OCI-LY1 (cell line): ENCODE measurements around the gene TAS2R40.

ENCODE experiments used
- H2AFZ ChIP-seq: fragments of 200-600 bp; sonication (generic), shearing (Covaris generic); 2 replicates; pipeline ENCODE4 v1.6.0; 2014; ENCODE audit warnings: antibody characterized with exemption, mild to moderate bottlenecking, low read length
- H3F3A ChIP-seq: fragments of 200-600 bp; sonication (generic), shearing (Covaris generic); 2 replicates; pipeline ENCODE4 v1.6.0; 2014; ENCODE audit warnings: mild to moderate bottlenecking, antibody characterized with exemption, low read length, moderate library complexity; ENCODE audit not compliant: insufficient read depth
- H3K27ac ChIP-seq: fragments of 200-600 bp; sonication (generic); 2 replicates; pipeline ENCODE4 v1.5.1; 2014; ENCODE audit warnings: low read length, mixed run types, mild to moderate bottlenecking, low read depth; ENCODE audit not compliant: poor library complexity, severe bottlenecking
- H3K27me3 ChIP-seq: fragments of 200-600 bp; sonication (generic); 2 replicates; pipeline ENCODE4 v1.6.0; 2014; ENCODE audit warnings: antibody characterized with exemption, mild to moderate bottlenecking, low read length, moderate library complexity; ENCODE audit not compliant: insufficient read depth
- H3K36me3 ChIP-seq: fragments of 200-600 bp; sonication (generic); 2 replicates; pipeline ENCODE4 v1.6.1; 2014; ENCODE audit warnings: mild to moderate bottlenecking, antibody characterized with exemption, low read length, moderate library complexity, mixed read lengths; ENCODE audit not compliant: insufficient read depth
- H3K4me1 ChIP-seq: fragments of 200-600 bp; sonication (generic); 2 replicates; pipeline ENCODE4 v1.5.1; 2014; ENCODE audit warnings: mild to moderate bottlenecking, low read length, moderate library complexity; ENCODE audit not compliant: insufficient read depth, severe bottlenecking
- H3K4me2 ChIP-seq: fragments of 200-600 bp; sonication (generic), shearing (Covaris generic); 2 replicates; pipeline ENCODE4 v1.6.1; 2014; ENCODE audit warnings: low read length
- H3K4me3 ChIP-seq: fragments of 200-600 bp; sonication (generic); 2 replicates; pipeline ENCODE4 v1.5.1; 2014; ENCODE audit warnings: low read length, low read depth, mild to moderate bottlenecking, mixed read lengths; ENCODE audit not compliant: poor library complexity, severe bottlenecking
- H3K79me2 ChIP-seq: fragments of 200-600 bp; shearing (Covaris generic); 2 replicates; pipeline ENCODE4 v1.6.1; 2016; ENCODE audit warnings: mixed run types, low read length, mixed read lengths; ENCODE audit not compliant: insufficient read depth
- H3K9ac ChIP-seq: fragments of 200-600 bp; sonication (generic), shearing (Covaris generic); 2 replicates; pipeline ENCODE4 v1.6.1; 2014; ENCODE audit warnings: mild to moderate bottlenecking, low read length, mixed read lengths
- H3K9me2 ChIP-seq: fragments of 200-600 bp; sonication (generic), shearing (Covaris generic); 2 replicates; pipeline ENCODE4 v1.6.1; 2014; ENCODE audit warnings: low read depth, mild to moderate bottlenecking, low read length, mixed read lengths
- H3K9me3 ChIP-seq: fragments of 200-600 bp; shearing (Covaris generic); 2 replicates; pipeline ENCODE4 v1.6.1; 2014; ENCODE audit warnings: low read length, mixed read lengths
- H4K20me1 ChIP-seq: fragments of 200-600 bp; sonication (generic), shearing (Covaris generic); 2 replicates; pipeline ENCODE4 v1.6.0; 2016; ENCODE audit warnings: mild to moderate bottlenecking, low read length; ENCODE audit not compliant: insufficient read depth
- CTCF ChIP-seq: fragments of 200-600 bp; sonication (generic), shearing (Covaris generic); IDR thresholded peaks from 2 replicates; pipeline ENCODE4 v1.5.1; 2017; ENCODE audit warnings: mild to moderate bottlenecking, antibody characterized with exemption, low read length, moderate library complexity, mixed read lengths
- EZH2 ChIP-seq: fragments of 200-600 bp; sonication (generic), shearing (Covaris generic); IDR thresholded peaks from 2 replicates; pipeline ENCODE4 v1.8.0; 2017; ENCODE audit warnings: borderline replicate concordance, mixed run types, mild to moderate bottlenecking, antibody characterized with exemption, low read length, moderate library complexity, mixed read lengths

The TAS2R40 gene

GRCh38 chr7:143235561-143235960 lies 13.7 kb downstream of the TAS2R40 start:
- Histone ChIP-seq H3K79me2 (no peaks in the 10 kb centered on the region), H3K27ac (no peak overlapping the region), H4K20me1 (no peaks in the 10 kb centered on the region), H3K4me3 (no peak overlapping the region), H3K9ac (no peak overlapping the region), H3K36me3 (no peaks in the 10 kb centered on the region), H2AFZ (no peak overlapping the region), H3K4me2 (no peak overlapping the region), H3K4me1 (no peaks in the 10 kb centered on the region), H3K27me3 (no peaks in the 10 kb centered on the region), H3K9me2 (no peaks in the 10 kb centered on the region), H3K9me3 (no peaks in the 10 kb centered on the region), H3F3A (no peaks in the 10 kb centered on the region)
- no peak for TF ChIP-seq CTCF
- TF ChIP-seq EZH2, result no peak

GRCh38 chr7:143236408-143236990 lies 14.7 kb downstream of the TAS2R40 start:
- Histone ChIP-seq H3F3A (no peaks in the 10 kb centered on the region), H3K79me2 (no peaks in the 10 kb centered on the region), H3K4me2 (no peak overlapping the region), H3K9me2 (no peaks in the 10 kb centered on the region), H2AFZ (no peak overlapping the region), H3K9ac (no peak overlapping the region), H3K9me3 (no peaks in the 10 kb centered on the region), H4K20me1 (no peaks in the 10 kb centered on the region), H3K4me3 (no peak overlapping the region), H3K27ac (no peak overlapping the region), H3K36me3 (no peaks in the 10 kb centered on the region), H3K4me1 (no peaks in the 10 kb centered on the region), H3K27me3 (no peaks in the 10 kb centered on the region)
- TF ChIP-seq CTCF, result no peak
- TF ChIP-seq EZH2, result no peak

- Histone ChIP-seq H3K79me2 (no peaks in the 10 kb centered on the region), H3K9me2 (no peaks in the 10 kb centered on the region), H3K27ac (no peak overlapping the region), H3K4me3 (no peak overlapping the region), H3F3A (no peaks in the 10 kb centered on the region), H3K4me2 (no peak overlapping the region), H3K4me1 (no peaks in the 10 kb centered on the region), H3K9me3 (no peaks in the 10 kb centered on the region), H3K27me3 (no peaks in the 10 kb centered on the region), H3K36me3 (no peaks in the 10 kb centered on the region), H3K9ac (no peak overlapping the region), H2AFZ (no peak overlapping the region), H4K20me1 (no peaks in the 10 kb centered on the region)
- TF ChIP-seq EZH2 (no peak), CTCF (no peak)
Observed at GRCh38 chr7:143237366-143237765, 15.5 kb downstream of the TAS2R40 start.
